GM19455 (cell line): Measurements from ENCODE around the gene LSM7.

Source experiments
- ATAC-seq: cut with Tn5 transposase; IDR thresholded peaks from one replicate; pipeline ENCODE4 v1.9.1; 2021; ENCODE audit not compliant: unreplicated experiment

Gene LSM7

DNA sequence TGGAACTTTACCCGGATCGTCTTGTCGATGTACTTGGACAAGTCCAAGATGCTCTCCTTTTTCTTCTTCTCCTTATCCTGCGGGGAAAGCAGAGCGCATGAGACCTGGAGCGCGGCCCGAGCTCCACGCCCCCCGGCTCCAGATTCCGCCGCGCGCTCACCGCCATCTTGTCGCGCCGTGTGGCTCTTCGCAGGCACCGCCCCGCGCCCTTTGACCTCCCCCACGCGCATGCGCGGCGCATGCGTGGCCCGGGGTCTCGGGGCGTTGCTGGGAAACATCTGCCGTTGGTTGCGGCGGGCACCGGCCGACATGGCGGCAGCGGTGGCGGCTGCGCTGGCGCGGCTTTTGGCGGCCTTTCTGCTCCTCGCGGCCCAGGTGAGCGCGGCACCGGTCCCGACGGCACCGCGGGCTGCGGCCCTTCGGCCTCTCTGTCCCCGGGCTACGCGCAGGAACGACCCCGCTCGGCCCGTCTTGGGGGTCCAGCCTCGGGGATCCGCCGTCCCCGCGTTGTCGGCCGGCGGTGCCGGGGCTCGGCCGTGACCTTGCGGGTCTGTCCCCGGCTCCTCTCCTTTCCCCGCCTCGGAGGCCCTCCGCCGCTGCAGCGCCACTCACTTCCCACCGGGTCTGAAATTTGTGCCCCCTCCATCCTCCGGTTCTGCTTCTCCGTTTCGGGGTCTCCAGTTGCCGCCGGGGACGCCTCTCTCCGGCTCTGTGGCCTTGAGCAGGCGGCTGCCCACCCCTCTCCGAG is at the start of gene LSM7, which contains the start of gene SPPL2B:
TSS of gene LSM7 (minus strand) at position 186 of the 748 bp plus-strand sequence. CDS start at position 166, 20 bp downstream.
TSS of gene SPPL2B (plus strand) at position 284 of the 748 bp plus-strand sequence. CDS start at position 310, 26 bp downstream.
- ATAC-seq = peak; percentile 55

DNA sequence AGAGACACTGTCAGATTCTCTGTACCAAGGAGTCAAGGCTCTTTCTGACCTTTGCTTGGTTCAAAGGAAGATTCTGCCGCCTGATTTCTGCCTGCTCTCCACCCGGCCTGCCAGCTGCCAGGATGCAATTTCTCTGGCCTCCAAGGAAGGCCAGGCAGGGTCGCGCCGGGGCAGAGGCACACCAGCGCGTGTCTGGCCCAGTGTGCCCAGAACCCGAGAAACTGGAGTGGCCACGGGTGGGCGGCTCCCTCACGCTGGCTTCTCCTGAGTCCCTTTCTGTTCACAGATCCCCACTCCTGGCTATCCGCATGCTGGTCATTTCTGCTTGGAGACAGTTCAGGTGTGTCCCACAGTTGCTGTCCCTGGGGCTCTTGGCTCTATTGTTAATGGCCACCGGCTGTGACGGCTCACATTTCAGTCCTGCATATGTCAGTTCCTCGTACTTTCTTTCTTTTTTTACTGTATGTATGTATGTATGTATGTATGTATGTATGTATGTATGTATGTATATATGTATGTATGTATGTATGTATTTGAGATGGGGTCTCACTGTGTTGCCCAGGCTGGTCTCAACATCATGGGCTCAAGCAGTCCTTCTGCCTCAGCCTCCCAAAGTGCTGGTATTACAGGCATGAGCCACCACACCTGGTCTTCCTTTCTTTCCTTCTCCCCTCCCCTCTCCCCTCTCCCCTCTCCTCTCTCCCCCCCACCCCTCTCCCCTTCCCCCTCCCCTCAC is 48.6 kb upstream of the LSM7 start:
- no peak for ATAC-seq

DNA sequence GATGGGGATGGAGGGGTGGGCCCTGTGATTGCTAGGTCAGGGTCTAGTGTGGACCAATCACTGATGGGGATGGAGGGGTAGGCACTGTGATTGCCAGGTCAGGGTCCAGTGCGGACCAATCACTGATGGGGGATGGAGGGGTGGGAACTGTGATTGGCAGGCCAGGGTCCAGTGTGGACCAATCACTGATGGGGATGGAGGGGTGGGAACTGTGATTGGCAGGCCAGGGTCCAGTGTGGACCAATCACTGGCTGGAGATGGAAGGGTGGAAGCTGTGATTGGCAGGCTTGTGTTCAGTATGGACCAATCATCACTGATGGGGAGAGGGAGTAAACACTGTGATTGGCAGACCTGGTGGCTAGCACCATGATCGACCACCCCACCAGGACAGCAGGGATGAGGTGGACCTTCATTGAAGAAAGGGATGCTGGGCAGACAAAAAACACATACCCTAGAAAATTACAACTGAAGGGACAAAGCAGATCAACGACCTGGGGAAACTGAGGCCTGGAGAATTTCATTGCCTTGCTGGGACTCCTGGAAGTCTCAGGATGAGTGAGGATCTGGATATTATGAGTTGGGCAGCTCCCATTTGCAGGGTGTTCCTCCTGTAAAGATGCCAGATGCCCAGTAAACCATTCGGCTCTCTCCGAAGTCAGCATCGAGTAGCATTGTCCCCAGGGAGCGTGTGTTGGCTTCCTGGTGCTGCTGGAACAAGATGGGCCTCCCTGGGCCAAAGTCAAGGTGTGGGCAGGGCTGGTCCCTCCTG is 47.2 kb upstream of the LSM7 start:
- no peak for ATAC-seq

DNA sequence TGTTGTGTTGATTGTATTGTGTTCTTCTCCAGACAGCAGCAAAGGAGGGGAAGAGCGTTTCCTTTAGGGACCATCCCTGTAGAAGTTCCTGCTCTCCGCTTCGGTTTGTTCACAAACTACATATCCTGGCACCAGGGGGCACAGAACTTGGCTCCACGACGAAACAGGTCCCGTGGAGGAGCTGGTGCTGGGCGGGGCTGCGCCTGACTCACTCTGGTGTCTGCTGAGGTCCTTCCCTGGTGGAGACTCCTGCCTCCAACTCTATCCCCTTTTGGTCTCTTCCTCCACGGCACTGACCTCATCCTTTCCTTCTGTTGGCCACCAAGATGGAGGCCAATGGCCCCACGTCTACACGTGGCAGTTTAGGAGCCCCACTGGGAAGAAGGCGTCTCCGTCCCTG is 46.4 kb upstream of the LSM7 start:
- no peak for ATAC-seq

DNA sequence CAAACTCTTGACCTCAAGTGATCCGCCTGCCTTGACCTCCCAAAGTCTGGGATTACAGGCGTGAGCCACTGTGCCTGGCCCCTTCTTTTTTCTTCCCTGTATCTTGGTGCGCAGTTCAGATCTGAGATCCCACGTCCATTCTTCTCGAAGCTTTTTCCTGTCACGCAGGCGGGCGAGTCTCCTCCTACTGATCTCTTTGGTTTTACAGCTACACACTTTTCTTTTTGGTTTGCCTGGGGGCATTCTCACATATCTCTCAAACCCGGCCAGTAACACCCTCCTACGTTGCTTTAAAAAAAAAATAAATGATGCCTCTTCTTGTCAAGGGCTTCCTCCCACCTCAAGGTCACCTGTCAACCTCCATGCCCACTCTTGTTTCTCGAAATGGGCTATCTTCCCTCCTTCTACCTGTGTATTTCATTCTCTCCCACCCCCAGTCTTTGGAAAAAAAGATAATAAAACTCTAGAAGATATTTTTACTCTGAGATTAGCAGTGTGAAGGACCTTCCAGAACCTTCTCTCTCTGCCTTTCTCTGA is 43.8 kb upstream of the LSM7 start:
- ATAC-seq = no peak

DNA sequence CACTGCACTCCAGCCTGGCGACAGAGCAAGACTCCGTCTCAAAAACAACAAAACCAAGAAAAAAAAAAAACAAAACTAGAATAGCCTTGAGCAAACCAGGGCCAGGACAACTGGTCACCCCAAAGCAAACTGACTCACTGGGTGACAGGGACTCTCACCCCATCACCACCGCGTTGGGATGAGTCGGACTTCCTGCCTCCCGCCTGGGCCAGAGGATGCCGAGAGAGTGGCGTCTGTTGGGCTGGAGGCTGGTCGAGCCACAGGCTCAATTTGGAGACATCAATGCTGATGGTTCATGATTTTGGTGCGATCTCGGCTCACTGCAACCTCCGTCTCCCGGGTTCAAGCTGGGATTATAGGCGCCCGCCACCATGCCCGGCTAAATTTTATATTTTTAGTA is 43.3 kb upstream of the LSM7 start:
- ATAC-seq = no peak

DNA sequence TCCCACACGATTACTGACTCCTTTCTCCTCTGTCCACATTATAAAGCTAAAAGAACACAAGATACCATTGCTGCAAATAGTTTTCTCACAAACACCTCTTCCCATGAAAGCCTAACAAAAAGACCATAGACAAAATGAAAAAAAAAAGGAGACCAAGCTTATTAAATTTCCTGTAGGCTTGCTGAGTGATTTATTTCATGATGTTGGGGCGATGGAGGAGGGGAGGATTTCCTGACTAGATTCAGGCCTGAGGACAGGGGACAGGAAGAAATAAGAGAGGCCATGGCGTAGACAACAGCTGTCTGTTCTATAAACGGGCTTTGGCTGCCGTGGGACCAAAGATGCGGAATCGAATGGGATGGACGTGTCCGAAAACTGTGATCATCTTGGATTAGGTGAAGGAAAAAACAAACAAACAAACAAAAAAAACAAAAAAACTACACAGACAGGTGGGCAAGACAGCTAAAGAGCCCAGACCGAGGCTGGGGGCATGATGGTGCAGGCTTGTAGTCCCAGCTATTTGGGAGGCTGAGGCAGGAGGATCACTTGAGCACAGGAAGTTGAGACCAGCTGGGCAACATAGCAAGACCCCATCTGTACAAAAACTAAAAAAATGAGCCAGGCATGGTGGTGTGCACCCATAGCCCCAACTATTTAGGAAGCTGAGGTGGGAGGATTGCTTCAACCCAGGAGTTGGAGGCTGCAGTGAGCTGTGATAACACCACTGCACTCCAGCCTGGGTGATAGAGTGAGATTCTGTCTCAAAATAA is 37.0 kb upstream of the LSM7 start:
- no peak for ATAC-seq

DNA sequence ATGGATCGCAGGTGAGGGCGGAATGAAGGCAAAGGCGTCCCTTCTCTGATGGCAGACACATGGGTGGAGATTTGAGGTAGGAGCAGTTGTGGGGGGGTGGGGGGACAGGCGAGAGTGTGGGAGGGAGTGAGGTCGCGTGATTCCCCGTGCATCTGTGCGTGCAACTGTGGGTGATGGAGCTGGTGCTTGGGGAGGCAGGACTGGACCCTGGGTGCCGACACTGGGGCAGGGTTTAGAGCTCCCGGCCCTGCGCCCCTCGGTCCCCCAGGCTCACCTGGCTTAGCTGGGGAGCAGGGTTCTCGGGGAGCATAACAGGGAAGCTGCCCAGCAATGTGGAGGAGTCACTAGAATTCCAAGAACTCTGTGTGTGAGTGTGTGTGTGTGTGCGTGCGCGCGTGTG is 35.0 kb upstream of the LSM7 start:
- no peak for ATAC-seq

DNA sequence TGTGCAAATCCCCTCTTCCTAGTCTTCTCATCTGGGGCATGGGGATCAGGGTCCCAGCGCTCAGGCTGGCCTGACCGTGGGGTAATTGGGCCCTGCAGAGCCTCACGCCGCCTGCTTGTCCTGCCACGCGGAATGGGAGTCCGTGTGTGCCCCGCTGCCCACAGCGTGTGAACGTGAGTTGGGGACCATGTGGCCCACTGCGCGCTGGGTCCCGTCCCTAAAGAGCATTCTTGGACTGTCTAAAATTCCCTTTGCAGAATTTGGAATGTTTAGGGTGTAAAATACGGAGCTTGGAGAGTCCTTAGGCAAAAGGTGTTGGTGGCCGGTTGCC is 34.5 kb upstream of the LSM7 start:
- no peak for ATAC-seq

DNA sequence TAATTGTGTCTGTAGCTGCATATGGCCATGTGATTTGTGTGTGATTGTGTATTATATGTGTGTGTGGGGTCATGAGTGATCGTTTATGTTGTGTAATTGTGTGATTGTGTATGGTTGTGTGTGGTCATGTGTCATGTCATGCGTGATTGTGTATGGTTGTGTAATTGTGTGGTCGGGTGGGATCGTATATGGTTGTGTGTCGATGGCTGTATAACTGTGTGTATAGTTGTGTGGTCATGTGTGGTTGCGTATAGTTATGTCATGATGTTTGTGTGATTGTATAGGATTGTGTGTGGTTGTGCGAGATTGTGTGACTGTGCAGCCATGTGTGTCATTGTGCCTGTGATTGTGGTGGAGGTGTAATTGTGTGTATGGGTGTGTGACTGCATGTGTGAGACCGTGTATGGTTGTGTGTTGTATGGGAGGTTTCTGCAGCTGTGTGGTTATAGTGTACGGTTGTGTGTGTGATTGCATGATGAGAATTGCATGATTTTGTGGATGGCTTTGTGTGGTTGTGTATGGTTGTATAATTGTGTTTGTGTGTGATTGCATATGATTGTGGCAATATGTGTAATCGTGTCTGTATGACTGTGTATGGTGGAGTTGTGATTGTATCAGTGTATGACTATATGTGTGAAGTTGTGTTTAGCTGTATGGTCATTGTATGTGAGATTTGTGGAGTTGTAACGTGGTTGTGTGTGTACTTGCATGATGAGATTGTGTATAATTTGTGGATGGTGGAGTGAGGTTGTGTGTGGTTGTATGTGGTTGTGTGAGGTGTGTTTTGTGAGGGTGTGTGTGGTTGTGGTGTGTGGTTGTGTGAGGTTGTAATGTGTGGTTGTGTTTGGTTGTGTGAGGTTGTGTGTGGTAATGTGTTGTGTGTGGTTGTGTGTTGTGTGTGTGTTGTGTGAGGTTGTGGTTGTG is 33.9 kb upstream of the LSM7 start:
- no peak for ATAC-seq

DNA sequence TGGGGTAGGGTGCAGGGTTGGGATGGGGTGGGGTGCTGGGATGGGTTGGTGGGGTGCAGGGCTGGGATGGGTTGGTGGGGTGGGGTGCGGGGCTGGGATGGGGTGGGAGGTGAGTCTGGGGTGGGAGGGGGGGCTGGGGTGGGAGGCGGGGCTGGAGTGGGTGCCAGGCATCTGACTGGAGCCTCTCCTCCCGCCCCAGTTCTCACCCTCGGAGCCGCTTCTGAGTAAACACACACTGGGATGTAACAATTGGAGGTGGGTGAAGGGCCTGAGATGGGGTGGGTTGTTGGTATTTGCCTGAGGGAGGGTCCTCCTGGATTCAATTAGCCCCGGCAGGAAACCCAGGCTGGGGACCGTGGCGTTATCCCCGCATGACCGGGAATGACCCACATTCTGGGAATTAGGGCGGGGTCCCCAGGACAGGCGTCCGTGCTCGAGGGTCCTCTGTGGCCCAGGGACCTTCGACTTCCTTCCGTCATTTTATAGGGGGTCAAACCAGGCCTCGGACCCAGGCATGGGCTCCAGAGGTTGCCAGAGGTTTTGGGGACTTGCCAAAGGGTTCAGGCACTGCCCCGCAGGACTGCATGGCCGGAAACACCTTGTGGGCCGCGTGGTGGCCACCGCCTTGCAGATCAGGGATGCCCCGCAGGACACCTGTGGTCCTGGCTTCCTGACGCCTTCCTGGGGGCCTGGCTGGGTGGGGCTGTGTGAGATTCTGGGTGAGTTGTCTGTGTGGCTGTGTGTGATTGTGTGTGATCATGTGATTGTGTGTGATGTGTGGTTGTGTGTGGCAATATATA is 33.1 kb upstream of the LSM7 start:
- ATAC-seq = no peak

DNA sequence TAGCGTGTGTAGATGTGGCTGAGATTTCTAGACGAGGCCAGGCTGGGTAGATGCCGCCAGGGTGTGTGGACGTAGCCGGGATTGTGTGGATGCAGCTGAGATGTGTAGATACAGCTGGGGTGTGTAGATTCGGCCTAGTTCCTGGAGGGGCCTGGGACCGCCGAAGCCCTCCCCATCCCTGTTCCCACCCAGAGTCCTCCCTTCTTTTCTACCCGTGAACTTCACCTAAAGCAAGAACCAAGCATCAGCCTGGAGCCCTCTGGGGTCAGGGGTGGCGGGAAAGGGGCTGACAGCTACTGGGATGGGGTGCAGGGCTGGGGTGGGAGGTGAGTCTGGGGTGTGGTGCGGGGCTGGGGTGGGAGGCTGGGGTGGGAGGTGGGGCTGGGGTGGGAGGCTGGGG is 32.4 kb upstream of the LSM7 start:
- no peak for ATAC-seq

DNA sequence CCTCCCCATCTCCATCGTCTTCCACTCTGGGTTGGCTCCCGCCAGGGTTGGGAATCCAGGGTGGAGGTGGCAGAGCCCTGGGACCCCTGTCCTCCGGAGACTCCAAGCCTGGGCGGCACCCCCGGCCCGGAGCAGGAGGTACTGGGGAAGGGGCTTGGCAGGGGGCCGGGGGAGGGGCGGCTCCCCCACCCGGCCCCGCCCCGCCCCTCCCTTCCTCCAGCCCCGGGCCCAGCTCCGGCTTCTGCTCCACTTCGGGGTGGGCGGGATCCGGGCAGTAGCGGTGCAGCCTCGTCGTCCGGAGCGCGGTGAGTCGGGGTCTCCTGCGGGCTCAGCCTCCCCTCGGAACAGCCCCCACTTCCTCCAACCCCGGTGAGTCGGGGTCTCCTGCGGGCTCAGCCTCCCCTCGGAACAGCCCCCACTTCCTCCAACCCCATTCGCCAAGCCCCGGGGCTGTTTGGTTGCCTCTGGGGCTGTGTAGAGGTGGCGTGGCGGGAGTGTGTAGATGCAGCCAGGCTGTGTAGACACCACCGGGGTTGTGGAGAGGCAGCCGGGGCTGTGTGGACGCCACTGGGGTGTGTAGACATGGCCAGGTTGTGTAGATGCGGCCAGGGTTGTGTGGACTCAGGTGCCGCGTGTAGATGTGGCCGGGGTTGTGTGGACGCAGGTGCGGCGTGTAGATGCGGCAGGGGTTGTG is 31.8 kb upstream of the LSM7 start, which contains the start of gene TMPRSS9:
TSS of gene TMPRSS9 (plus strand) at position 274 of the 694 bp plus-strand sequence. CDS start 29,521 bp downstream, outside the sequence.
- ATAC-seq = no peak

DNA sequence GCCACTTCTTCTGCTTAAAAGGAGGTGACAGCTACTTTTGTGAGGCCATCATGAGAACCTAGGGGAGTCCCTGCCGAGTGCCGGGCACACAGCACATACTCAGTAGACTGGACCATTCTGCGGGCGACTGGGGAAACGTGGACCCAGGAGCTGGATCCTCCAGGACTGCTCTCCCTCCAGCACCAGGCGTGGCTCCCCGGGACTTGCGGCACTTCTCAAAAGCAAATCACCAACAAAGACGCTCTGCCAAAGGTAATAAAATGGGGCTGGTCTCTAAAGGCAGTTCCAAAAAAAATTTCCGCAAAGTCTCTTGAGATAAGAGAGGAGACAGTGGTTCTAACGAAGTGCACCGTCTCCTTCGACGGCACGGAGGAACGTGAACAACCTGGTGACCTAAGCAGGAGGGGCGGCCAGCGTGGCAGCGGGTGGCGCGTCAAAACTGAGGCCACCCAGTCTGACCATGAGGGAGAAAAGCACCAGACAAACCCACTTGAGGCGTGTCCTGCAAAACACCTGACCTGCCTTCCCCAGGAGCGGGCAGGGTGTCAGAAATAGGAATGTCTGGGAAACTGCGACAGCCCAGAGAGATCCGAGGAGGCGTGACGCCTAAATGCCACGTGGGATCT is 30.3 kb upstream of the LSM7 start:
- ATAC-seq = no peak

DNA sequence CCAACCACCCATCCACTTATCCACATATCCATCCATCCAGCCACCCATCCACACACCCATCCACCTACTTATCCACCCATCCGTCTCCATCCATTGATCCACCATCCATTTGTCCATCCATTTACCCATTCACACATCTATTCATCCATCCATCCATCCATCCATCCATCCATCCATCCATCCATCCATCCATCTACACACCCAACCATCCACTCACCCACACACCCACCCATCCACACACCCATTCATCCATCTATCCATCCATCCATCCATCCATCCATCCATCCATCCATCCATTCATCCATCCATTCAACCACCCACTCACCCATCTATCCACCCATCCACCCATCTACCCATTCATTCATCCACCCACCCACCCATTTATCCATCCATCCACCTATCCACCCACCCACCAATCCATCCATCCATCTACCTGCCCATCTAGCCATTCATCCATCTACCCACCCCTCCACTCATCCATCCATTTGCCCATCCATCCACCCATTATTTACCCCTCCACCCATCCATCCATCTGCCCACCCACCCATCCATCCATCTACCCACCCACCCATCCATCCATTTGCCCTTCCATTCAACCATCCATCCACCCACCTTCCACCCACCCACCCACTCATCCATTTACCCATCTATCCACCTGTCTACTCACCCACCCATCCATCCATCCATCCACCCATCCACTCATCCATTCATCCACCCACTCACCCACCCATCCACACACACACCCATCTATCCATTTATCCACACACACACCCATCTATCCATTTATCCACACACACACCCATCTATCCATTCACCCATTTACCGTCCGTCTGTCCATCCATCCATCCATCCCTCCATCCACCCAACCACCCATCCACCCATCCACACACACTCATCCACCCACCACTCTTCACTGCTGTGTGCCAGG is 29.2 kb upstream of the LSM7 start:
- no peak for ATAC-seq

DNA sequence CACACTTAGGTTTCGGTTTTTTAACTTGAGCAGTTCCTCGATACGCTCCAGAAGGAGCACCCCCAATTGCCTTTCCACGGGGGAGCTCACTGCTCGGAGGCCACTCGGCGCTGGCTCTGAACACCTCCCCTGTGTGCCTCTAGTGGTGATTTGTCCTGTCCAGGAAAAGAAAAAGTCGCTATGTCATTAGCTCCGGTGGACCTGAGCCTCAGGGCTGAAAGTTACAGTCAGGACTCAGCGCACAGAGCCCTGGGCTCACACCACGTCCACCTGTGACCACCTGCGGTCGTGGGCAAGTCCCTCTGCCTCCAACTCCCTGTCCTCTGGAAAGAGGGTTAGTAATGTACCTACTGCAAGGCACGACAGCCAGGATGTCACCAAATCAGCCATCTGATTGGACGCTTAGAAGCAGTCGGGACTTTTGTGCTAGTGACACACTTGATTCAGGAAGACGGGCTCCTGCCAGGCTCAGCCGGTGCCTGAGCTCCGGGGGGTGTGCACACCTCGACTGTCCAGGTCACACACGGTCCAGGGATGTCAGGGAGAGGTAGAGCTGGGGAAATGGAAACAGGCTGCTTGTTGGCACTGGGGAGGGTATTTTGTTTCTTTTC is 27.8 kb upstream of the LSM7 start:
- no peak for ATAC-seq
